ENCODE data around the gene MALT1. TPM values are rescaled to one million over a fixed set of nuclear protein-coding genes. Genes with fewer than 3 reads are reported as not detected.
A peak's percentile ranks its signal among the peaks of the same experiment; 100 is the strongest.

The MALT1 gene
- total and polyA plus RNA-seq, 2 donors (not counting 1 experiment from before 2014, with no cell fraction given), result 42.4 to 81.2 TPM

GRCh38 chr18:58639751-58640427 lies 31.4 kb upstream of the MALT1 start:
- Mint-ChIP-seq H3K4me1 (peaks cover 25% of the 10 kb centered on the region), H3K27ac (peak overlapping the region; percentile 42), H3K4me3 (no peak overlapping the region), H3K27me3 (no peaks in the 10 kb centered on the region), H3K9me3 (ENCODE audit: insufficient read depth) (no peaks in the 10 kb centered on the region)
- Histone ChIP-seq H2AFZ (ENCODE audit: insufficient read depth, low read depth, low read length, poor library complexity, severe bottlenecking) (peak overlapping the region; percentile 35), H3K27me3 (replicated peaks in 1 of 4; ENCODE audit: control extremely low read depth in 1 of 4, control insufficient read depth in 3 of 4, insufficient read depth in 4 of 4, low read length in 3 of 4) (no peaks in the 10 kb centered on the region), H3K9ac (ENCODE audit: low read length) (no peak overlapping the region), H3K4me2 (replicated peaks; ENCODE audit: low read depth, low read length, poor library complexity, severe bottlenecking) (peak overlapping the region; percentile 41), H3K27ac (ENCODE audit: low read length in 2 of 2) (no peak overlapping the region), H4K20me1 (ENCODE audit: control insufficient read depth, insufficient read depth, low read length, poor library complexity, severe bottlenecking) (no peaks in the 10 kb centered on the region), H3K79me2 (ENCODE audit: control insufficient read depth, insufficient read depth, low read length) (no peaks in the 10 kb centered on the region), H3K9me3 (ENCODE audit: control extremely low read depth in 1 of 3, control insufficient read depth in 2 of 3, insufficient read depth in 1 of 3, low read length in 2 of 3) (peaks cover 0 to 15% (median 0%) of the 10 kb centered on the region in 3 donors), H3K36me3 (replicated peaks in 1 of 2; ENCODE audit: control extremely low read depth in 1 of 2, control insufficient read depth in 1 of 2, extremely low read depth in 1 of 2, insufficient read depth in 2 of 2, low read length in 1 of 2) (no peaks in the 10 kb centered on the region), H3K4me1 (ENCODE audit: control insufficient read depth in 2 of 2, insufficient read depth in 2 of 2, low read length in 2 of 2) (peaks cover 36% of the 10 kb centered on the region in 2 donors), H3K4me3 (ENCODE audit: control extremely low read depth in 1 of 5, extremely low read depth in 1 of 5, insufficient read depth in 1 of 5, low read depth in 2 of 5, low read length in 4 of 5) (no peak overlapping the region)
- TF ChIP-seq CTCF (IDR thresholded peaks at IDR 0.05) (no peak), EZH2 (IDR thresholded peaks at IDR 0.05; ENCODE audit: borderline replicate concordance, insufficient read depth, low read depth, low read length, poor library complexity, severe bottlenecking) (no peak)
- intact Hi-C loops (cut with micrococcal nuclease), result loop anchor here (5.0 to 10.0 kb wide), 2 partner anchors 37 to 55 kb away; no protein-coding TSS in a partner anchor
- DNase-seq (peak; percentile 49), ATAC-seq (ENCODE audit: low read depth) (peak; percentile 53)
- WGBS (ENCODE audit: insufficient coverage), result 86% methylated on average over 3 of the region's 5 CpGs
- POLR2A ChIA-PET, result interaction anchor here (1.0 to 1.7 kb wide), 2 partner anchors 18 to 31 kb away, joined by 4 to 5 read pairs; partner anchors contain the start of gene MALT1
- CTCF ChIA-PET, result interaction anchor here (1.1 kb wide), 1 partner anchor 18 kb away, joined by 3 read pairs; no protein-coding TSS in a partner anchor

GRCh38 chr18:58640428-58640805 lies 30.8 kb upstream of the MALT1 start:
- no peak overlapping the region for H3K4me3 Mint-ChIP-seq

More at GRCh38 chr18:58640428-58640805, 30.8 kb upstream of the MALT1 start:
- Histone ChIP-seq H4K20me1 (ENCODE audit: control insufficient read depth, insufficient read depth, low read length, poor library complexity, severe bottlenecking) (no peaks in the 10 kb centered on the region), H3K36me3 (replicated peaks in 1 of 2; ENCODE audit: control extremely low read depth in 1 of 2, control insufficient read depth in 1 of 2, extremely low read depth in 1 of 2, insufficient read depth in 2 of 2, low read length in 1 of 2) (no peaks in the 10 kb centered on the region), H3K4me3 (ENCODE audit: control extremely low read depth in 1 of 5, extremely low read depth in 1 of 5, insufficient read depth in 1 of 5, low read depth in 2 of 5, low read length in 4 of 5) (no peak overlapping the region), H3K4me1 (ENCODE audit: control insufficient read depth in 2 of 2, insufficient read depth in 2 of 2, low read length in 2 of 2) (peaks cover 38 to 39% of the 10 kb centered on the region in 2 donors), H3K27me3 (replicated peaks in 1 of 4; ENCODE audit: control extremely low read depth in 1 of 4, control insufficient read depth in 3 of 4, insufficient read depth in 4 of 4, low read length in 3 of 4) (no peaks in the 10 kb centered on the region), H2AFZ (ENCODE audit: insufficient read depth, low read depth, low read length, poor library complexity, severe bottlenecking) (peak overlapping the region; percentile 35), H3K9me3 (ENCODE audit: control extremely low read depth in 1 of 3, control insufficient read depth in 2 of 3, insufficient read depth in 1 of 3, low read length in 2 of 3) (peaks cover 0 to 18% (median 0%) of the 10 kb centered on the region in 3 donors), H3K27ac (ENCODE audit: low read length in 2 of 2) (no peak overlapping the region), H3K79me2 (ENCODE audit: control insufficient read depth, insufficient read depth, low read length) (no peaks in the 10 kb centered on the region), H3K9ac (ENCODE audit: low read length) (no peak overlapping the region), H3K4me2 (replicated peaks; ENCODE audit: low read depth, low read length, poor library complexity, severe bottlenecking) (peak overlapping the region; percentile 41)
- ChIA-PET POLR2A (interaction anchor here (1.0 to 1.7 kb wide), 2 partner anchors 17 to 31 kb away, joined by 4 to 5 read pairs; partner anchors contain the start of gene MALT1), CTCF (interaction anchor here (0.8 kb wide), 1 partner anchor 19 kb away, joined by 3 read pairs; no protein-coding TSS in a partner anchor)
- no peak for TF ChIP-seq CTCF (IDR thresholded peaks at IDR 0.05)
- no peak for TF ChIP-seq EZH2 (IDR thresholded peaks at IDR 0.05; ENCODE audit: borderline replicate concordance, insufficient read depth, low read depth, low read length, poor library complexity, severe bottlenecking)
- 94% methylated on average over 2 of the region's 4 CpGs for WGBS (ENCODE audit: insufficient coverage)
- DNase-seq (no peak), ATAC-seq (ENCODE audit: low read depth) (no peak)
- intact Hi-C loops (cut with micrococcal nuclease), result no loop called here
- H3K27ac Mint-ChIP-seq, result no peak overlapping the region
- H3K9me3 Mint-ChIP-seq (ENCODE audit: insufficient read depth), result no peaks in the 10 kb centered on the region
- H3K4me1 Mint-ChIP-seq, result peaks cover 25% of the 10 kb centered on the region
- no peaks in the 10 kb centered on the region for H3K27me3 Mint-ChIP-seq

All from B cell (primary cell).